DND-41 (cell line): ENCODE measurements around the gene TAF6.

Experiments
- ATAC-seq: fragments of 200-7000 bp; cut with Tn5 transposase; 3 replicates; pipeline ENCODE4 v1.9.1; 2021; ENCODE audit warnings: low read depth; ENCODE audit not compliant: insufficient read depth
- DNase-seq: peaks from one replicate; pipeline ENCODE4 v3.0.0-alpha.2; 2020
- H2AFZ ChIP-seq: 2 replicates; pipeline ENCODE4 v1.6.0; 2012; ENCODE audit warnings: low read depth, low read length
- H3K27ac ChIP-seq: 2 replicates; pipeline ENCODE4 v1.5.1; 2012; ENCODE audit warnings: low read length, inconsistent platforms
- H3K27me3 ChIP-seq: fragments of 200-600 bp; sonication (generic); 2 replicates; pipeline ENCODE4 v1.6.0; 2012; ENCODE audit warnings: low read length, mild to moderate bottlenecking, inconsistent platforms; ENCODE audit not compliant: insufficient read depth, poor library complexity
- H3K36me3 ChIP-seq: 2 replicates; pipeline ENCODE4 v1.5.1; 2012; ENCODE audit warnings: low read length, inconsistent platforms; ENCODE audit not compliant: insufficient read depth
- H3K4me1 ChIP-seq: 2 replicates; pipeline ENCODE4 v1.5.1; 2012; ENCODE audit warnings: mild to moderate bottlenecking, low read length; ENCODE audit not compliant: insufficient read depth
- H3K4me2 ChIP-seq: 2 replicates; pipeline ENCODE4 v1.6.0; 2012; ENCODE audit warnings: mild to moderate bottlenecking, moderate library complexity, low read length, inconsistent platforms; ENCODE audit not compliant: insufficient read depth
- H3K4me3 ChIP-seq, 2 experiments: fragments of 200-600 bp in 1 of 2; shearing (Covaris generic) in 1 of 2; 2 replicates each; pipeline ENCODE4 v1.5.1; 2012 to 2016; ENCODE audit warnings: inconsistent platforms in 2 of 2, low read length in 2 of 2, mild to moderate bottlenecking in 2 of 2, low read depth in 1 of 2, moderate library complexity in 1 of 2
- H3K79me2 ChIP-seq: 2 replicates; pipeline ENCODE4 v1.6.0; 2012; ENCODE audit warnings: low read length, inconsistent platforms; ENCODE audit not compliant: insufficient read depth
- H3K9ac ChIP-seq: 2 replicates; pipeline ENCODE4 v1.6.0; 2012; ENCODE audit warnings: low read depth, mild to moderate bottlenecking, inconsistent platforms, low read length, moderate library complexity
- H3K9me3 ChIP-seq: 2 replicates; pipeline ENCODE4 v1.5.1; 2012; ENCODE audit warnings: low read length, moderate library complexity, mild to moderate bottlenecking, inconsistent platforms; ENCODE audit not compliant: insufficient read depth, severe bottlenecking
- H4K20me1 ChIP-seq: 2 replicates; pipeline ENCODE4 v1.6.0; 2012; ENCODE audit warnings: low read length; ENCODE audit not compliant: insufficient read depth
- CTCF ChIP-seq: IDR thresholded peaks from 2 replicates; pipeline ENCODE4 v1.5.1; 2012; ENCODE audit warnings: borderline replicate concordance, low read length, moderate library complexity, mild to moderate bottlenecking; ENCODE audit not compliant: poor library complexity, severe bottlenecking; ENCODE audit errors: extremely low read depth
- EZH2 ChIP-seq: IDR thresholded peaks from 3 replicates; pipeline ENCODE4 v1.6.1; 2012; ENCODE audit warnings: borderline replicate concordance, low read depth, mild to moderate bottlenecking, moderate library complexity, low read length, inconsistent platforms; ENCODE audit not compliant: severe bottlenecking

Gene TAF6

GRCh38 chr7:100160067-100160466 is 40.9 kb upstream of the TAF6 start:
- Histone ChIP-seq H2AFZ (no peak overlapping the region), H3K27me3 (no peaks in the 10 kb centered on the region), H3K36me3 (peaks cover 25% of the 10 kb centered on the region), H3K9ac (no peak overlapping the region), H3K27ac (no peak overlapping the region), H3K79me2 (peaks cover 40% of the 10 kb centered on the region), H3K4me1 (peaks cover 32% of the 10 kb centered on the region), H3K4me2 (no peak overlapping the region), H3K9me3 (no peaks in the 10 kb centered on the region), H4K20me1 (peaks cover 19% of the 10 kb centered on the region), H3K4me3 (no peak overlapping the region)
- no peak for ATAC-seq
- no peak for TF ChIP-seq CTCF
- no peak for TF ChIP-seq EZH2
- no peak for DNase-seq

- H3K9me3 ChIP-seq = no peaks in the 10 kb centered on the region
- H3K27me3 ChIP-seq = no peaks in the 10 kb centered on the region
- H3K36me3 ChIP-seq = peaks cover 34% of the 10 kb centered on the region
- H3K4me1 ChIP-seq = peaks cover 32% of the 10 kb centered on the region
- H3K4me3 ChIP-seq = peak overlapping the region; percentile 87 to 99; a peak in 3 of 4 replicates
- TF ChIP-seq EZH2 (no peak), CTCF (no peak)
- H2AFZ ChIP-seq = peak overlapping the region; percentile 73
- no peak for ATAC-seq
- DNase-seq = no peak
- H3K79me2 ChIP-seq = peaks cover 42% of the 10 kb centered on the region
- peaks cover 22% of the 10 kb centered on the region for H4K20me1 ChIP-seq
- H3K4me2 ChIP-seq = peak overlapping the region; percentile 68
- peak overlapping the region; percentile 69 for H3K27ac ChIP-seq
- peak overlapping the region; percentile 96 for H3K9ac ChIP-seq
Measured at GRCh38 chr7:100159099-100159623, 40.0 kb upstream of the TAF6 start.

GRCh38 chr7:100158229-100159098 is 39.3 kb upstream of the TAF6 start, which contains the start of gene TRAPPC14:
Gene TRAPPC14 (minus strand): TSS chr7:100158723. CDS start chr7:100158499, 224 bp downstream.
- Histone ChIP-seq H3K27ac (peak within 1 kb of the TSS; percentile 69), H4K20me1 (peaks cover 27% of the 10 kb centered on the region), H3K4me3 (peak within 1 kb of the TSS; percentile 87 to 99), H2AFZ (peak within 1 kb of the TSS; percentile 73), H3K36me3 (peaks cover 41% of the 10 kb centered on the region), H3K4me2 (peak within 1 kb of the TSS; percentile 68), H3K27me3 (no peaks in the 10 kb centered on the region), H3K9me3 (no peaks in the 10 kb centered on the region), H3K9ac (peak within 1 kb of the TSS; percentile 96), H3K79me2 (peaks cover 42% of the 10 kb centered on the region), H3K4me1 (peaks cover 36% of the 10 kb centered on the region)
- DNase-seq (peak; percentile 96), ATAC-seq (peak; percentile 92)
- TF ChIP-seq EZH2 (no peak), CTCF (no peak)
